ENCODE data around the gene SPART. TPM values are rescaled to one million over a fixed set of nuclear protein-coding genes. Genes with fewer than 3 reads are reported as not detected.
A peak's percentile ranks its signal among the peaks of the same experiment; 100 is the strongest.

The SPART gene
- total RNA-seq, 4 donors from 2014 or later: 45.6 to 297 (median 135) TPM

- TF ChIP-seq CTCF (IDR thresholded peaks at IDR 0.05): no peak
- TF ChIP-seq POLR2A (IDR thresholded peaks at IDR 0.05): no peak
- H3K4me1 ChIP-seq: no peaks in the 10 kb centered on the region
- H3K9me3 ChIP-seq: no peaks in the 10 kb centered on the region
- intact Hi-C loops (cut with DNase I; ENCODE audit: low total_unique reads): no loop called here
- peak overlapping the region in 1 of 2 donors; percentile 80 for H3K27ac ChIP-seq
- DNase-seq: no peak
- H3K27me3 ChIP-seq: no peaks in the 10 kb centered on the region
- no peak overlapping the region for H3K4me3 ChIP-seq
- no peaks in the 10 kb centered on the region for H3K36me3 ChIP-seq
Observed at GRCh38 chr13:36298535-36299068, 47.6 kb downstream of the SPART start.

GRCh38 chr13:36297366-36298338 is 48.5 kb downstream of the SPART start, which contains the start of gene CCDC169:
Gene CCDC169 (minus strand): TSS chr13:36297814. CDS start chr13:36297719, 95 bp downstream.
- Histone ChIP-seq H3K4me3 (peak within 1 kb of the TSS; percentile 59 to 64), H3K4me1 (no peaks in the 10 kb centered on the region), H3K36me3 (no peaks in the 10 kb centered on the region), H3K27me3 (no peaks in the 10 kb centered on the region), H3K27ac (peak within 1 kb of the TSS; percentile 69 to 80), H3K9me3 (no peaks in the 10 kb centered on the region)
- TF ChIP-seq POLR2A (IDR thresholded peaks at IDR 0.05): peak in 1 of 2 donors; percentile 36
- TF ChIP-seq CTCF (IDR thresholded peaks at IDR 0.05): peak in 1 of 4 experiments; percentile 4
- peak; percentile 61 to 62 for DNase-seq
- intact Hi-C loops (cut with DNase I; ENCODE audit: low total_unique reads): no loop called here

- H3K9me3 ChIP-seq: no peaks in the 10 kb centered on the region
- no peaks in the 10 kb centered on the region for H3K27me3 ChIP-seq
- no peak for DNase-seq
- no peak overlapping the region for H3K27ac ChIP-seq
- no peaks in the 10 kb centered on the region for H3K36me3 ChIP-seq
- H3K4me3 ChIP-seq: no peak overlapping the region
- intact Hi-C loops (cut with DNase I; ENCODE audit: low total_unique reads): no loop called here
- TF ChIP-seq POLR2A (IDR thresholded peaks at IDR 0.05): no peak
- TF ChIP-seq CTCF (IDR thresholded peaks at IDR 0.05): no peak
- no peaks in the 10 kb centered on the region for H3K4me1 ChIP-seq
Observed at GRCh38 chr13:36294096-36294495, 52.1 kb downstream of the SPART start.

GRCh38 chr13:36293497-36293896 is 52.7 kb downstream of the SPART start:
- no peak overlapping the region for H3K27ac ChIP-seq
- H3K4me3 ChIP-seq: no peak overlapping the region
- no peaks in the 10 kb centered on the region for H3K4me1 ChIP-seq
- no peak for DNase-seq
- intact Hi-C loops (cut with DNase I; ENCODE audit: low total_unique reads): no loop called here
- no peaks in the 10 kb centered on the region for H3K27me3 ChIP-seq
- no peaks in the 10 kb centered on the region for H3K9me3 ChIP-seq
- H3K36me3 ChIP-seq: no peaks in the 10 kb centered on the region
- no peak for TF ChIP-seq POLR2A (IDR thresholded peaks at IDR 0.05)
- TF ChIP-seq CTCF (IDR thresholded peaks at IDR 0.05): no peak
